NOMO-1 treated with DMSO at 0.1 percent for 48 hours (cell line): ENCODE measurements around the gene SCN4B.

ENCODE experiments used
- DNase-seq: peaks from one replicate; lab custom pipeline; 2025; ENCODE audit not compliant: unreplicated experiment; lab: John Stamatoyannopoulos, UW

The SCN4B gene

GRCh38 chr11:118153516-118153915, 893 bp upstream of the SCN4B start:
- DNase-seq, result no peak

GRCh38 chr11:118152020-118152551, 537 bp downstream of the SCN4B start:
- no peak for DNase-seq

DNA sequence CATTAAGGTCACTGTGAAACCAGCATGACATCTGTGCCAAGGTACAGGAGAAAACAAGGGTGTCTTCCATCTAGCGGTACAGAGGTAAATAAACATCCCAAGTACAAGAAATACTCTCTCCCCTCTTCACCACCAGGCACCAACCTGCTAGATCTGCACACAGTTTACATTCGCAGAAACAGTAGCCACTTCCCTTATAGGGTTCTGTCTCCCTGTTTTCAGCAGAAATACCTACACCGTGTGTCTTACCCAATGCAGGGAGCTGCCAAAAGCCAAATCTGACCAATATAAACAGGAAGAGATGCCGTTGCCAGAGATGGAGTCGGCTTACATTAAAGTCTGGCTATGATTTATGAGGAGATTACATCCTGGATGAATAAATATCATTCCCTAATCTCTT, 1.2 kb downstream of the SCN4B start:
- no peak for DNase-seq

DNA sequence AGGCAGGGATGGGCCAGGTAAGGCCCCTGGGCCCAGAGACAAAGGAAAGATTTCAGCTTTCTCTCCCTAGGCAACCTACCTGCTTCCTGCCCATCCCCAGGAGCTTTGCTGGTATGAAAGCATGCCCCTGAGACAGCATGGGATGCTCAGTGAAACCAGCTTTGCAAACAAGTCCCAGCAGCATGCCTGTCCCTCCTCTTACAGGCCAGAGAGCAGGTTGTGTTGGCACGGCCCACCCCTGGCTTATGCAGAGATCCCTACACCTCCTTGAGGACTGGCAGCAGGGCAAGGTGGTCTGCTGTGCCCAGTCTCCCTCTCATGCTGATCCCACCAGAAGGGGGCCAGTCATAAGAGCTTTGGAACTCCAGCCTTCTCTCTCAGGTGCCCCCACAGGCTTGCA, 3.1 kb downstream of the SCN4B start:
- no peak for DNase-seq

GRCh38 chr11:118148856-118149255, 3.8 kb downstream of the SCN4B start:
- no peak for DNase-seq

DNA sequence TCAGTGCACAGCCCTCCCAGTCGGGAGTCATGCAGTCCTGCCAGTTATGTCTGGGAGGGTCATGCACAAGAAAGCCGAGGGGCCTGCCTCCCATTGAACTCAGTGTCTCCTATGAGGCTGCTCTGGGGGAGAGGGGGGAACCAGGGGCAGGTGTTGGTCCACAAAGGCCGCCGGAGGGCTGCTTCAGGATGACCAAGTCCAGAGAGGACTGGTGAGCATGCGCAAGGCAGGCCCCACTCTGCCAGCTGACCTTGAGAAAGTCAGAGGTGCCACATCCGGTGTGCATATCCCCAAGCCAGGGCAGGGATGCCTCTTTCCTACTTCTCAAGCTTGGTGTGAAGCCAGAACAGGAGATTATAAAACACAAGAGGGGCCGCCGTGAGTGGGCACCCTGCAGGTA, 4.4 kb downstream of the SCN4B start:
- no peak for DNase-seq

DNA sequence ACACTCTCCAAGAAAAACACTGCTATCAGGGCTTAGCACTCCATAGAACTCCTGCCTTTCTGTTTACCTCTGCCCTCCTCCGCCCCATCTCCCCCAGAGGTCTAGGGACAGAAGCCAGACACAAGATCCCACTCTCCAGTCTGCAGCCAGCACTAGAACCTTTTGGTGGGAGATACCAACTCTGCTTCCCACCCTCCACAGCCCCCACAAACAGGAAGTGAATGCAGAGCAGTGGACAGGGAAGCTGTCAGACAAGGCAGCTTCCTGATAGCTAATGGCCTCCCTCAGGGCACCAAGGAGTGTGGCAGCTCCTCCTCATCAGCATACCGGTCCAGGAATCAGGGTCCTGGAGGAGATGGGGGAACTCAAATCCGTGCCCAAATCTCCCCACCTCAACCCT, 5.1 kb downstream of the SCN4B start:
- peak; percentile 17 for DNase-seq

- no peak for DNase-seq
These were observed 6.1 kb downstream of the SCN4B start for GRCh38 chr11:118146554-118146953.

DNA sequence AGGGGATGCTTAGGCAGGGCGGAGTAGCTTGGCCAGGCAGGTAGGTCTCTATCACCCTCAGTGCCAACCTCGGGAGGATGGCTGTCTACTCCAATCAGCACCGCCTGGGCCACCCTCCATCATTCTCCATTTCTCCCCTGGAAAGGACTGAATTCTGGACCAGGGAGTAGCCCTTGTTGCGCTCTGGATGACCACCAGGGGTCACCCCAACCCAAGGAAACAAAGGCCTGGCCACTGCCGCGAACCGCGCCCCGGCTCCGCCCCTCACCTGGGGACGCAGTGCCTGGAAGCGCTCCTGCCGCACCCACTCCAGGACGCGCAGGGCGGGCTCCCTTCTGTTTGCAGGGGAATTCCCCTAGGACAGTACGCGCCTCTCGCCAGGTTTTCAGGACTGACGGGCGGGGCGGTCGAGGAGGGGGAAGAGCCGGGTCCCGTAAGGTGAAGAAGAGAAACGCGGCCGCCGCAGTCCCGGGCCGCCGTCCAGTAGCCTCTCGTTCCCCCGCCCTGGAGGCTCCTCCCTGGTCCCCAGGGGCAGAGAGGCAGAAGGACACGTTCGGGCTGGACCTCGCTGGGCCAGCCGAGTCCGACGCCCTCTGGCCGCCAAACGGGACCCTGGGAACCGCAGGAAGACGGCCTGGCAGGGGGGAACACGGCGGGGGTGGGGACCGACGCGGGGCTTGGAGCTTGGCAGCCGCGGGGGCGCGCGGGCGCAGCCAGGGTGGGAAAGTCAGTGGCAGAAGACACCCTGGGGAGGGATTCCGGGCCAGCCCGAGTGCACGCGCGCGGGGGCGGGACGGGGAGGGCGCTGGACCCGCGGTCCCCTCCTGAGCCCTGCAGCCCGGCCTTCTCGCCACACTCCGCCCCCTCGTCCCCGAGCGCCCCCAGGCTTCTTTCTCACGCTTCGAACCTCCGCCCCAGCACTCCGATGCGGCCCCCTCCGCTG, 7.1 kb downstream of the SCN4B start:
- DNase-seq, result peak; percentile 76

- no peak for DNase-seq
These were observed 8.0 kb downstream of the SCN4B start for GRCh38 chr11:118144301-118145268.

- DNase-seq, result no peak
These were observed 8.9 kb downstream of the SCN4B start for GRCh38 chr11:118143661-118144185.

- peak; percentile 80 for DNase-seq
These were observed 9.8 kb downstream of the SCN4B start for GRCh38 chr11:118142809-118143208.

DNA sequence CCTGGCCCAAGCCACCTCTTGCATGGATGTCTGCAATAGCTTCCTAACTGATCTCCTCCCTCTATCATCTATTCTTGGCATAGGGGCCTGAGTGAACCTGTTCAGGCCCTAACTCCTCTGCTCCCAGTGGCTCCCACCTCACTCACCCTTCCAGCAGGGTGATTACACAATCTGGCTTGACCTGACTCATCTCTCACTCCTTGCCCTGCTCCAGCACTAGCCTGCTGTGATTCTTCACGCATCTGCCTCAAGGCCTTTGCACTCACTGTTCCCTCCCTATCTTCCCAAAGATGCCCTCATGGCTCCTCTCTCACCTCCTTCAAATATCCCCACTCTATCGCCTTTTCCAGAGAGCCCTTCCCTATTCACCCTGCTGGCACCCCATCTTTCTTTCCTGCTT, 10.5 kb downstream of the SCN4B start:
- no peak for DNase-seq

DNA sequence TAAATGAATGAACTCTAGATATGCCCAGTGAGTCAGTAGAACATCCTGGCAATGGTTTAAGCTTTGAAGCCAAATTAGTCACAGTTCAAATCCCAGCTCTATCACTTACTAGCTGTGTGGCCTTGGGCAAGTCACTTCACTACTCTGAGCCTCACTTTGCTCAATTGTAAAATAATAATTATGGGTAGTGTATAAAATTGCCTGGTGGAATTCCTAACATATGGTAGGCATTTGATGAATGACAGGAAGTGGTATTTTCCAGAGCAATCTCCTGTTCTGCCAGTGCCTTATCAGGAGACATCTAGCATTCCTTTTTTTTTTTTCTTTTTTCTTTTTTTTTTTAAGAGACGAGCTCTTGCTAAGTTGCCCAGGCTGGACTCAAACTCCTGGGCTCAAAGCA, 13.0 kb downstream of the SCN4B start:
- DNase-seq, result no peak

DNA sequence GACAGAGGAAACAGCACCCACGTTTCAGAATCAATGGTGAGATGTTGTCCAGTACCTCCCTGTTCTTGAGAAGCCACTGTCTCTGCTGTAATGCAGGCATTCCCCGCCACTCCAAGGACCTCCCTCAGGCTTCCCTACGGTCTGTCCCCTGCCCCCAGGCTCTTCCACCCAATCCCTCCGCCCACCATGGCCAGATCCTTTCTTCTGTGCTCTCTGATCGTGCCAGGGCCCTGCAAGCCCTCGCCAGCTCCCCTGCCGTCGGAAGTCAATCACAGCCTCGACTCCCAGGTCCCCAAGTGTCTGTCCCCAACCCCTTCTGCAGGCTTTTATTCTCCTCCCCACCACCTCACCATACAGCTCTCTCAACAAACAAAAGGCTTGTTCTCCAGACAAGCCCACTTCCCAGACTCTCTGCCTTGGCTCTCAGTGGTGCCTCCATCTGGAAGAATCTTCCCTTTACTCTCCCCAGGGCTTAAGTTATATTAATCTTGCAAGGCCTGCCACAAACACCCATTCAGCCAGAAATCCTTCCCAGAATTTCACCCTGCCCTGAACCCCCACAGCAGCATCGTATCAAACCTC, 13.7 kb downstream of the SCN4B start:
- no peak for DNase-seq

GRCh38 chr11:118136801-118137200, 15.8 kb downstream of the SCN4B start:
- DNase-seq, result no peak

GRCh38 chr11:118136341-118136740, 16.3 kb downstream of the SCN4B start:
- DNase-seq, result no peak

DNA sequence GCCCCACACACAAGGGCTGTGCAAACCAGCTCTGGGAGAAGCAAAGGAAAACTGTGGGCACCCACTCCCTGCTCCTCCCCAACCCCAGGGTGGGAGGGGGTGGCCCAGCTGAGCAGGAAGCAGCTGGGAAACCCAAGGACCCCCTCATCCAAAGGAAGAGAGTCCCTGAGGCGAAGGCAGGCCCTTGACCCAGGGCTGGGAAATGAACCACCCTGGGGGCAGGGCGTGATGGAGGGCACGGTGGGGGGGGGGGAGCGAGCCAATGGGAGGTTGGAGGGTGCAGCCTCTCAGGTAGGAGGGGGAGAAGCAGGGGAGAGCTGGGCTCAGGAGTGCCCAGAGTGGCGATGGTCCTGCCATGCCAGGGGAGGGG, 16.8 kb downstream of the SCN4B start:
- DNase-seq, result no peak

DNA sequence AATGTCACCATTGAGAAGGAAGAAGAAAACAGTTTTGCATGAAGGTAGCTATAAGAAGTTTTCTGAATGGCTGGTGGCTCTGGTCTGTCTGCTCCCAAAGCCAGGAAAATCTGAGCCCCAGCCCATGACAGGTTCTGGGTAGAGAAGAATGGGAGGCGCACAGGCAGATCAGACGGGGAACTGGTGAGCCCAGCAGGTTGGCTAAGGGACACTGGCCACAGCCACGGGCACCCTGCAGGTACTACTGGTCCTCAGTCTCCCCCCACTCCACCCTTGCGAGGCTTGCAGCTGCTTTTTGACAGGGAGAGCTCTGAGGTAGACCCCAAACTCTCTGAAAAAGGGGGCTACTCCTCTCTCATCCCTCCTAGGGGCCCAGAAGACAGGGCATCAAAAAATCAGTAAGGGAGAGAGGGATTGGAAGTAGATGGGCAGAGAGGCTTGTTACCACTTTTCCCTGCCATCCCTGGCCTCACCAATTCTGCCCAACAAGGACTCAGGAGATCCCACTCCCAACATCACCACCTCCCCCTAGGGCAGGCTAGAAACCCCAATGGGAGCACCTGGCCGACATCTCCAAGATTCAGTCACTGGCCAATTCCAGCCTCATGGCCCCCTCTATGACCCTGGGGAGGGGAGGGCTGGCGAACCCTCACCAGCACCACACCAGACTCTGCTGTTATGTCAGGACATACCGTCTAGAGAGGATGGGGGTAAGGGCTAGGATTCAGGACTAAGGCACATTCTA, 17.4 kb downstream of the SCN4B start:
- no peak for DNase-seq

DNA sequence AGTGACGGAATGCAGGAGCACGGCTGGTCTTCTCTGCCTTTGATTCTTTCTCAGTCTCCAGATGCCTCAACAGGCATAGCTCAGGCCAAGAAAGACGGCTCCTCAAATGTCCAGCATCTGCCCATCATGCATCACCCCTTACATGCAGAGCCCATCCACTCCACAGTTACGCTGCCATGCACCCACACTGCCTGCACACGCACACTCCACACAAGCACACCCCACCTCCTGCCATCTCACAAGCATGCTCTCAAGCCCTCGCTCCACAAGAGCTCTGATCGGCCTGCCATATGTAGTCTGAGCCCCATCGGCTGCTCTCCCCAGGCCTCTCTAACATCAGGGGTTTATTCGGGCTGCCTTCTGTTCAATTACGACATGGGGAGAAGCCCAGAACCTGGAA, 18.8 kb downstream of the SCN4B start:
- no peak for DNase-seq
